Upper lobe of left lung (tissue), 6 donors: ENCODE measurements around the gene CNTNAP1. TPM values are rescaled to one million over a fixed set of nuclear protein-coding genes. Genes with fewer than 3 reads are reported as not detected.

Experiments
- ATAC-seq, 2 donors: fragments of 200-7000 bp; cut with Tn5 transposase; one replicate each; pipeline ENCODE4 v1.9.1; 2022; ENCODE audit warnings: mild to moderate bottlenecking in 2 of 2, moderate library complexity in 2 of 2; ENCODE audit not compliant: low FRiP score in 2 of 2
- DNase-seq, 2 donors: peaks; one replicate each; pipeline ENCODE4 v3.0.0-alpha.2; 2019 to 2020
- H3K27ac ChIP-seq, 4 donors: fragments of 200-600 bp; sonication (generic); one replicate each; pipeline ENCODE4 v1.5.1; 2016 to 2019
- H3K27me3 ChIP-seq, 4 donors: fragments of 200-600 bp; sonication (generic); one replicate each; pipeline ENCODE4 v1.5.1; 2017 to 2019
- H3K36me3 ChIP-seq, 4 donors: fragments of 200-600 bp; sonication (generic); one replicate each; pipeline ENCODE4 v1.5.1; 2016 to 2019
- H3K4me1 ChIP-seq, 4 donors: fragments of 200-600 bp; sonication (generic); one replicate each; pipeline ENCODE4 v1.5.1; 2018 to 2019
- H3K4me3 ChIP-seq, 4 donors: fragments of 200-600 bp; sonication (generic); one replicate each; pipeline ENCODE4 v1.5.1; 2017 to 2019; ENCODE audit warnings: mild to moderate bottlenecking in 2 of 4, moderate library complexity in 1 of 4
- H3K9me3 ChIP-seq, 4 donors: fragments of 200-600 bp; sonication (generic); one replicate each; pipeline ENCODE4 v1.5.1; 2018 to 2019
- CTCF ChIP-seq, 6 experiments: fragments of 450-650 bp in 4 of 6; fragments of 200-600 bp in 2 of 6; sonication (generic) in 2 of 6; IDR thresholded peaks; one replicate each; pipeline ENCODE4 v1.5.1; 2016 to 2019; ENCODE audit warnings: antibody characterized with exemption in 6 of 6
- EP300 ChIP-seq, 4 donors: sonication (generic); formaldehyde crosslinking; IDR thresholded peaks; one replicate each; pipeline ENCODE4 v1.5.1; 2017; ENCODE audit warnings: antibody characterized with exemption in 4 of 4, control low read depth in 2 of 4
- POLR2A ChIP-seq, 4 donors: fragments of 450-650 bp; IDR thresholded peaks; one replicate each; pipeline ENCODE4 v1.5.1; 2016 to 2017; ENCODE audit warnings: antibody characterized with exemption in 4 of 4, mild to moderate bottlenecking in 2 of 4
- POLR2AphosphoS5 ChIP-seq, 2 donors: sonication (generic); formaldehyde crosslinking; IDR thresholded peaks; one replicate each; pipeline ENCODE4 v1.5.1; 2017; ENCODE audit warnings: antibody characterized with exemption in 2 of 2
- WGBS, 2 donors: methylation state at CpG; one replicate each; pipeline ENCODE4 v1.1.5; 2017 to 2018; 5-methylcytosine and 5-hydroxymethylcytosine counted together
- total RNA-seq, 6 donors: library from RNA; depleted of rRNA in 4 of 6; stranded (reverse); fragments of >200 nt in 4 of 6; gene quantifications; one replicate each; pipeline versions ENCODE4 v1.1.0 to v1.2.1, GENCODE V29; 2016 to 2021
- donor health status: DM: no; HTN: no; CAD: no; lungs with moderate emphysema.
- donor health status: DM: no; HTN: yes; CAD: no; lungs with severe emphysema.

CNTNAP1 gene
- total RNA-seq, 6 donors from 2014 or later = 1.7 to 37.7 (median 4.3) TPM

- 29 to 42% methylated on average over 2 of the region's 2 CpGs for WGBS, 2 donors
- ATAC-seq (no peak), DNase-seq (no peak)
- Histone ChIP-seq H3K9me3 (no peaks in the 10 kb centered on the region), H3K27ac (no peak overlapping the region), H3K4me3 (no peak overlapping the region), H3K36me3 (no peaks in the 10 kb centered on the region), H3K27me3 (no peaks in the 10 kb centered on the region), H3K4me1 (no peaks in the 10 kb centered on the region)
- TF ChIP-seq POLR2A (IDR thresholded peaks at IDR 0.05) (no peak), CTCF (IDR thresholded peaks at IDR 0.05) (no peak), POLR2AphosphoS5 (IDR thresholded peaks at IDR 0.05) (no peak), EP300 (IDR thresholded peaks at IDR 0.05) (no peak)
Measured at GRCh38 chr17:42642336-42642735, 40.0 kb upstream of the CNTNAP1 start.

GRCh38 chr17:42647778-42648177, 34.6 kb upstream of the CNTNAP1 start:
- WGBS, 2 donors = 78 to 80% methylated on average over 5 of the region's 5 CpGs
- TF ChIP-seq POLR2AphosphoS5 (IDR thresholded peaks at IDR 0.05) (no peak), EP300 (IDR thresholded peaks at IDR 0.05) (no peak), CTCF (IDR thresholded peaks at IDR 0.05) (no peak), POLR2A (IDR thresholded peaks at IDR 0.05) (no peak)
- DNase-seq = no peak
- no peaks in the 10 kb centered on the region for H3K27me3 ChIP-seq
- H3K27ac ChIP-seq = no peak overlapping the region
- H3K9me3 ChIP-seq = no peaks in the 10 kb centered on the region
- no peaks in the 10 kb centered on the region for H3K36me3 ChIP-seq
- no peaks in the 10 kb centered on the region for H3K4me1 ChIP-seq
- no peak overlapping the region for H3K4me3 ChIP-seq
- no peak for ATAC-seq

- peaks cover 0 to 4% (median 0%) of the 10 kb centered on the region in 4 donors for H3K27me3 ChIP-seq
- H3K27ac ChIP-seq = no peak overlapping the region
- H3K4me1 ChIP-seq = peaks cover 3 to 15% (median 11%) of the 10 kb centered on the region in 4 donors
- H3K9me3 ChIP-seq = no peaks in the 10 kb centered on the region
- no peak overlapping the region for H3K4me3 ChIP-seq
- ATAC-seq (no peak), DNase-seq (no peak)
- 72 to 76% methylated on average over 4 of the region's 4 CpGs for WGBS, 2 donors
- H3K36me3 ChIP-seq = no peaks in the 10 kb centered on the region
- TF ChIP-seq POLR2AphosphoS5 (IDR thresholded peaks at IDR 0.05) (no peak), CTCF (IDR thresholded peaks at IDR 0.05) (no peak), EP300 (IDR thresholded peaks at IDR 0.05) (no peak), POLR2A (IDR thresholded peaks at IDR 0.05) (no peak)
Measured at GRCh38 chr17:42651392-42651791, 30.9 kb upstream of the CNTNAP1 start.

GRCh38 chr17:42653179-42654124, 28.9 kb upstream of the CNTNAP1 start:
- 21 to 27% methylated on average over 35 to 42 of the region's 42 CpGs for WGBS, 2 donors
- Histone ChIP-seq H3K27ac (peak overlapping the region; percentile 10 to 79 (median 69)), H3K4me3 (peak overlapping the region in 3 of 4 donors; percentile 29 to 46 (median 44)), H3K27me3 (peaks cover 0 to 4% (median 0%) of the 10 kb centered on the region in 4 donors), H3K36me3 (no peaks in the 10 kb centered on the region), H3K9me3 (no peaks in the 10 kb centered on the region), H3K4me1 (peaks cover 3 to 15% (median 11%) of the 10 kb centered on the region in 4 donors)
- TF ChIP-seq EP300 (IDR thresholded peaks at IDR 0.05) (no peak), POLR2AphosphoS5 (IDR thresholded peaks at IDR 0.05) (peak in 1 of 2 donors; percentile 13)
- DNase-seq = peak in 1 of 2 donors; percentile 59
- peak; percentile 73 to 89 for ATAC-seq

GRCh38 chr17:42655528-42655927, 26.8 kb upstream of the CNTNAP1 start:
- no peak overlapping the region for H3K27ac ChIP-seq
- WGBS, 2 donors = 59 to 60% methylated on average over 2 of the region's 2 CpGs
- peaks cover 0 to 4% (median 0%) of the 10 kb centered on the region in 4 donors for H3K27me3 ChIP-seq
- no peak for ATAC-seq
- no peaks in the 10 kb centered on the region for H3K36me3 ChIP-seq
- no peak for DNase-seq
- no peak for TF ChIP-seq EP300 (IDR thresholded peaks at IDR 0.05)
- no peak for TF ChIP-seq POLR2A (IDR thresholded peaks at IDR 0.05)
- no peak for TF ChIP-seq POLR2AphosphoS5 (IDR thresholded peaks at IDR 0.05)
- no peak for TF ChIP-seq CTCF (IDR thresholded peaks at IDR 0.05)
- no peak overlapping the region for H3K4me3 ChIP-seq
- no peaks in the 10 kb centered on the region for H3K9me3 ChIP-seq
- peaks cover 10 to 33% (median 17%) of the 10 kb centered on the region in 4 donors for H3K4me1 ChIP-seq
